Frontal cortex (tissue), 4 donors: ENCODE data around the gene ATP13A1. TPM values are rescaled to one million over a fixed set of nuclear protein-coding genes. Genes with fewer than 3 reads are reported as not detected.

Experiments used
- DNase-seq, 2 donors: peaks; one replicate each; pipeline ENCODE4 v3.0.0; 2012; ENCODE audit warnings: low spot score in 2 of 2
- FAIRE-seq: peaks from 2 replicates; lab custom pipeline; 2012; peaks lifted over from hg19 to GRCh38; lab: Jason Lieb, UNC
- small RNA-seq: library from RNA; depleted of rRNA; stranded (forward); fragments of <200 nt; gene quantifications from one replicate; pipeline ENCODE3, GENCODE V24; 2014
- total RNA-seq: library from RNA; depleted of rRNA; stranded (reverse); fragments of >200 nt; gene quantifications from one replicate; pipeline ENCODE4 v1.2.3, GENCODE V29; 2014
- donor health status: control.
- donor health status: control.
- donor health status: control.

Gene ATP13A1
- total RNA-seq, 1 donor from 2014 or later: 22.0 TPM

GRCh38 chr19:19597809-19598306 is 65.6 kb downstream of the ATP13A1 start:
- FAIRE-seq (no peak), DNase-seq (no peak)

Small RNA genes within 50 kb of the gene (small RNA-seq; reads per million reads assigned to genes)
- gene AC011458.2: not detected

Other genes with a start within 250 kb of the ATP13A1 start
- 2.4 TPM for gene TSSK6, start 148.1 kb downstream of the ATP13A1 start, total RNA-seq
- gene NDUFA13, start 147.5 kb downstream of the ATP13A1 start, total RNA-seq: 86.8 TPM
- 5.7 TPM for gene YJEFN3, start 134.8 kb downstream of the ATP13A1 start, total RNA-seq
- gene CILP2, start 125.4 kb downstream of the ATP13A1 start, total RNA-seq: 0.82 TPM
- gene PBX4, start 45.0 kb downstream of the ATP13A1 start, total RNA-seq: 11.4 TPM
- gene LPAR2, start 35.5 kb downstream of the ATP13A1 start, total RNA-seq: 14.7 TPM
- gene GMIP, start 20.0 kb downstream of the ATP13A1 start, total RNA-seq: 15.1 TPM
- gene ZNF101, start 5.2 kb upstream of the ATP13A1 start, total RNA-seq: 13.5 TPM
- 28.1 TPM for gene ZNF14, start 69.4 kb upstream of the ATP13A1 start, total RNA-seq
- gene ZNF506, start 158.1 kb upstream of the ATP13A1 start, total RNA-seq: 57.1 TPM
- 41.2 TPM for gene ZNF253, start 202.2 kb upstream of the ATP13A1 start, total RNA-seq
- 27.3 TPM for gene ZNF93, start 237.3 kb upstream of the ATP13A1 start, total RNA-seq